Panc1 (cell line): ENCODE results near the gene SLC2A11. TPM values are rescaled to one million over a fixed set of nuclear protein-coding genes. Genes with fewer than 3 reads are reported as not detected.

Source experiments
- ATAC-seq: fragments of 200-7000 bp; cut with Tn5 transposase; 2 replicates; pipeline ENCODE4 v1.9.1; 2020; ENCODE audit warnings: mild to moderate bottlenecking, moderate library complexity
- BruUV-seq: library from RNA; stranded (reverse); fragments of 400-500 nt; replicated peaks from 2 replicates; lab custom pipeline; 2021; lab: Mats Ljungman, UMichigan
- CTCF ChIA-PET: fragments of 300-600 bp; sonication (Branson Sonifier 250); formaldehyde crosslinking; loops from one replicate; lab custom pipeline; 2022; ENCODE audit warnings: antibody characterized with exemption; lab: Charles Lee
- POLR2A ChIA-PET: fragments of 300-600 bp; sonication (Branson Sonifier 250); formaldehyde crosslinking; loops from one replicate; lab custom pipeline; 2022; ENCODE audit warnings: antibody characterized with exemption; lab: Charles Lee
- DNase-seq: peaks from one replicate; pipeline ENCODE4 v3.0.0-alpha.2; 2010; ENCODE audit warnings: low read depth, low spot score
- H3K27ac ChIP-seq: 2 replicates; pipeline ENCODE4 v1.5.1; 2011; ENCODE audit warnings: mild to moderate bottlenecking, low read length, inconsistent platforms
- H3K27me3 ChIP-seq: fragments of 200-500 bp; sonication (Bioruptor generic); 2 replicates; pipeline ENCODE4 v1.6.0; 2014; ENCODE audit warnings: low read length, inconsistent platforms; ENCODE audit not compliant: control insufficient read depth, insufficient read depth
- H3K36me3 ChIP-seq: fragments of 200-500 bp; sonication (Bioruptor generic); 2 replicates; pipeline ENCODE4 v1.5.1; 2014; ENCODE audit warnings: inconsistent platforms, mild to moderate bottlenecking, low read length, moderate library complexity; ENCODE audit not compliant: control insufficient read depth, insufficient read depth
- H3K4me1 ChIP-seq: 2 replicates; pipeline ENCODE4 v1.5.1; 2011; ENCODE audit warnings: inconsistent platforms, mild to moderate bottlenecking, low read length, moderate library complexity; ENCODE audit not compliant: control insufficient read depth, insufficient read depth
- H3K4me3 ChIP-seq, 2 experiments: 2 replicates each; pipeline ENCODE4 v1.5.1; 2011 to 2012; ENCODE audit warnings: low read depth in 2 of 2, low read length in 2 of 2, mild to moderate bottlenecking in 2 of 2, inconsistent platforms in 1 of 2, moderate library complexity in 1 of 2
- H3K9me3 ChIP-seq: fragments of 200-500 bp; sonication (Bioruptor generic); 2 replicates; pipeline ENCODE4 v1.5.1; 2014; ENCODE audit warnings: low read depth, mild to moderate bottlenecking, inconsistent platforms, low read length, moderate library complexity; ENCODE audit not compliant: control insufficient read depth, insufficient read depth
- CTCF ChIP-seq: fragments of 450-650 bp; IDR thresholded peaks from 2 replicates; pipeline ENCODE4 v1.5.1; 2017; ENCODE audit warnings: mild to moderate bottlenecking
- POLR2AphosphoS5 ChIP-seq: IDR thresholded peaks from 2 replicates; pipeline ENCODE4 v1.6.1; 2012; ENCODE audit warnings: mild to moderate bottlenecking, low read depth, low read length, moderate library complexity
- SIN3A ChIP-seq: IDR thresholded peaks from 2 replicates; pipeline ENCODE4 v1.6.1; 2012; ENCODE audit warnings: low read depth, mild to moderate bottlenecking, low read length, moderate library complexity, borderline replicate concordance; ENCODE audit not compliant: insufficient read depth
- TCF7L2 ChIP-seq: IDR thresholded peaks from 2 replicates; pipeline ENCODE4 v1.6.1; 2011; ENCODE audit warnings: mild to moderate bottlenecking, low read depth, low read length, inconsistent platforms
- in situ Hi-C: cut with HindIII; loops from 2 replicates; pipeline ENCODE4 v1.10.0; 2016; ENCODE audit warnings: low sequenced_read_pairs, low pct_unique_long_range_greater_than_20kb
- intact Hi-C: fragments of 100-400 bp; cut with micrococcal nuclease; formaldehyde crosslinking; loops from one replicate; pipeline ENCODE4 v1.10.0; 2022; ENCODE audit not compliant: unreplicated experiment
- total RNA-seq: library from RNA; stranded (reverse); gene quantifications from one replicate; pipeline ENCODE4 v1.2.1, GENCODE V29; 2021; ENCODE audit not compliant: unreplicated experiment
- TF ChIP-seq, protein P1 (sequence below), 2 experiments: IDR thresholded peaks; 2 replicates each; pipeline ENCODE4 v1.6.1; 2011 to 2012; ENCODE audit warnings: low read depth in 2 of 2, control low read depth in 1 of 2, low read length in 1 of 2, mild to moderate bottlenecking in 1 of 2, moderate library complexity in 1 of 2; ENCODE audit not compliant: insufficient read depth in 1 of 2

SLC2A11 gene
- total RNA-seq, 1 experiment from 2014 or later, result 33.8 TPM

GRCh38 chr22:23895599-23896144 is 38.0 kb downstream of the SLC2A11 start:
- BruUV-seq, result no TSS peak
- CTCF ChIA-PET, result no interaction called here
- peaks cover 21% of the 10 kb centered on the region for H3K4me1 ChIP-seq
- in situ Hi-C loops, result no loop called here
- intact Hi-C loops, result no loop called here
- peaks cover 6% of the 10 kb centered on the region; the same call in 1 of the 2 replicates for H3K36me3 ChIP-seq
- H3K27ac ChIP-seq, result peak overlapping the region; percentile 93
- DNase-seq, result no peak
- no peaks in the 10 kb centered on the region; the same call in 1 of the 2 replicates for H3K9me3 ChIP-seq
- peak; percentile 9; the same call in 1 of the 2 replicates for TF ChIP-seq POLR2AphosphoS5
- TF ChIP-seq, protein P1, sequence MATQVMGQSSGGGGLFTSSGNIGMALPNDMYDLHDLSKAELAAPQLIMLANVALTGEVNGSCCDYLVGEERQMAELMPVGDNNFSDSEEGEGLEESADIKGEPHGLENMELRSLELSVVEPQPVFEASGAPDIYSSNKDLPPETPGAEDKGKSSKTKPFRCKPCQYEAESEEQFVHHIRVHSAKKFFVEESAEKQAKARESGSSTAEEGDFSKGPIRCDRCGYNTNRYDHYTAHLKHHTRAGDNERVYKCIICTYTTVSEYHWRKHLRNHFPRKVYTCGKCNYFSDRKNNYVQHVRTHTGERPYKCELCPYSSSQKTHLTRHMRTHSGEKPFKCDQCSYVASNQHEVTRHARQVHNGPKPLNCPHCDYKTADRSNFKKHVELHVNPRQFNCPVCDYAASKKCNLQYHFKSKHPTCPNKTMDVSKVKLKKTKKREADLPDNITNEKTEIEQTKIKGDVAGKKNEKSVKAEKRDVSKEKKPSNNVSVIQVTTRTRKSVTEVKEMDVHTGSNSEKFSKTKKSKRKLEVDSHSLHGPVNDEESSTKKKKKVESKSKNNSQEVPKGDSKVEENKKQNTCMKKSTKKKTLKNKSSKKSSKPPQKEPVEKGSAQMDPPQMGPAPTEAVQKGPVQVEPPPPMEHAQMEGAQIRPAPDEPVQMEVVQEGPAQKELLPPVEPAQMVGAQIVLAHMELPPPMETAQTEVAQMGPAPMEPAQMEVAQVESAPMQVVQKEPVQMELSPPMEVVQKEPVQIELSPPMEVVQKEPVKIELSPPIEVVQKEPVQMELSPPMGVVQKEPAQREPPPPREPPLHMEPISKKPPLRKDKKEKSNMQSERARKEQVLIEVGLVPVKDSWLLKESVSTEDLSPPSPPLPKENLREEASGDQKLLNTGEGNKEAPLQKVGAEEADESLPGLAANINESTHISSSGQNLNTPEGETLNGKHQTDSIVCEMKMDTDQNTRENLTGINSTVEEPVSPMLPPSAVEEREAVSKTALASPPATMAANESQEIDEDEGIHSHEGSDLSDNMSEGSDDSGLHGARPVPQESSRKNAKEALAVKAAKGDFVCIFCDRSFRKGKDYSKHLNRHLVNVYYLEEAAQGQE (IDR thresholded peaks at IDR 0.05; ENCODE audit: insufficient read depth in 1 of 2, low read depth in 2 of 2, low read length in 1 of 2), result no peak
- H3K4me3 ChIP-seq, result peak overlapping the region; percentile 72 to 74
- POLR2A ChIA-PET, result no interaction called here
- ATAC-seq, result no peak
- no peaks in the 10 kb centered on the region for H3K27me3 ChIP-seq

DNA sequence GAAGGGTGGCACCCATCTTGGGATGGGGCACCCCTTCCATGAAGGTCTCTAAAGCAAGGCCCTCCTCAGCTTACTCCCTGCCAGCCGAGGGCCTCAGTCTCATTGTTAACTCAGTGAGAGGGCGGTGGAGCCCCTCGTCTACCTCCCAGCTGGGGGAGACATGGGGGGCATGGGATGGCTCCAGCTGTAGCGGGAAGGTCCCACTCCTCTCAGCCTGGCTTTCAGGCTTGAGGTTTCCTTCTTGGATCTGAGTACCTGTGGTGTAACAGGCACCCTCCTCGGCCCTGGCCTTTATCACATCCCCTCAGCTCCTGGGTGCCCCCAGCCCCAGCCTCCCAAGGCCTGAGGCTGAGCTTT is 38.5 kb downstream of the SLC2A11 start:
- POLR2A ChIA-PET, result no interaction called here
- H3K4me3 ChIP-seq, result peak overlapping the region; percentile 72 to 74
- no peaks in the 10 kb centered on the region for H3K27me3 ChIP-seq
- BruUV-seq, result no TSS peak
- in situ Hi-C loops, result no loop called here
- intact Hi-C loops, result no loop called here
- no peaks in the 10 kb centered on the region; the same call in 1 of the 2 replicates for H3K9me3 ChIP-seq
- TF ChIP-seq CTCF (no peak), TCF7L2 (no peak), POLR2AphosphoS5 (no peak), SIN3A (no peak)
- TF ChIP-seq, protein P1 (IDR thresholded peaks at IDR 0.05; ENCODE audit: insufficient read depth in 1 of 2, low read depth in 2 of 2, low read length in 1 of 2), result no peak
- CTCF ChIA-PET, result no interaction called here
- H3K4me1 ChIP-seq, result peaks cover 21% of the 10 kb centered on the region
- ATAC-seq (no peak), DNase-seq (no peak)
- peaks cover 6% of the 10 kb centered on the region; the same call in 1 of the 2 replicates for H3K36me3 ChIP-seq
- H3K27ac ChIP-seq, result peak overlapping the region; percentile 93
